Lower leg skin (tissue), 4 donors: ENCODE results near the gene F2RL1. TPM values are rescaled to one million over a fixed set of nuclear protein-coding genes. Genes with fewer than 3 reads are reported as not detected.

Source experiments
- DNase-seq, 2 donors: peaks; one replicate each; pipeline ENCODE4 v3.0.0-alpha.2; 2019; ENCODE audit warnings: low spot score in 2 of 2
- H3K4me3 ChIP-seq: fragments of 200-600 bp; sonication (generic); 2 replicates; pipeline ENCODE4 v1.5.1; 2017; ENCODE audit warnings: mild to moderate bottlenecking, low read depth; ENCODE audit not compliant: poor library complexity, severe bottlenecking
- CTCF ChIP-seq, 3 donors: fragments of 450-650 bp; IDR thresholded peaks; one replicate each; pipeline ENCODE4 v1.5.1; 2016; ENCODE audit warnings: antibody characterized with exemption in 3 of 3, mild to moderate bottlenecking in 3 of 3, moderate library complexity in 2 of 3
- POLR2A ChIP-seq, 2 donors: fragments of 450-650 bp; IDR thresholded peaks; one replicate each; pipeline ENCODE4 v1.6.1; 2016 to 2017; ENCODE audit warnings: antibody characterized with exemption in 2 of 2, mild to moderate bottlenecking in 1 of 2, moderate library complexity in 1 of 2
- WGBS, 2 donors: methylation state at CpG; one replicate each; pipeline ENCODE4 v1.1.5; 2018; 5-methylcytosine and 5-hydroxymethylcytosine counted together
- intact Hi-C: fragments of 100-400 bp; cut with DNase I; formaldehyde crosslinking; loops from one replicate; pipeline ENCODE4 v1.15.0; 2023; ENCODE audit warnings: low total_unique reads
- total RNA-seq, 4 donors: library from RNA; depleted of rRNA; stranded (reverse); fragments of >200 nt; gene quantifications; one replicate each; pipeline ENCODE4 v1.1.0, GENCODE V29; 2016

The F2RL1 gene
- total RNA-seq, 4 donors from 2014 or later, result 58.1 to 87.1 (median 66.3) TPM

GRCh38 chr5:76801159-76801802, 17.5 kb upstream of the F2RL1 start:
- TF ChIP-seq POLR2A (IDR thresholded peaks at IDR 0.05) (no peak), CTCF (IDR thresholded peaks at IDR 0.05) (no peak)
- WGBS, 2 donors, result 42 to 45% methylated on average over 4 of the region's 4 CpGs
- H3K4me3 ChIP-seq, result no peak overlapping the region
- intact Hi-C loops, result no loop called here
- DNase-seq, result no peak

- 76 to 86% methylated on average over 3 of the region's 3 CpGs for whole genome bisulfite sequencing, 2 donors
- no peak for DNase-seq
- no peak overlapping the region for H3K4me3 ChIP-seq
- TF ChIP-seq CTCF (IDR thresholded peaks at IDR 0.05) (no peak), POLR2A (IDR thresholded peaks at IDR 0.05) (no peak)
- intact Hi-C loops, result no loop called here
These were observed 17.0 kb upstream of the F2RL1 start for GRCh38 chr5:76801803-76802195.

GRCh38 chr5:76804266-76804665, 14.6 kb upstream of the F2RL1 start:
- DNase-seq, result no peak
- no peak for TF ChIP-seq CTCF (IDR thresholded peaks at IDR 0.05)
- no peak overlapping the region for H3K4me3 ChIP-seq
- intact Hi-C loops, result no loop called here
- WGBS, 2 donors, result 90 to 92% methylated on average over 7 to 8 of the region's 8 CpGs

- 51 to 61% methylated on average over 7 of the region's 7 CpGs for WGBS, 2 donors
- H3K4me3 ChIP-seq, result no peak overlapping the region
- DNase-seq, result no peak
- intact Hi-C loops, result no loop called here
- TF ChIP-seq CTCF (IDR thresholded peaks at IDR 0.05), result no peak
- TF ChIP-seq POLR2A (IDR thresholded peaks at IDR 0.05), result no peak
These were observed 12.9 kb upstream of the F2RL1 start for GRCh38 chr5:76805821-76806505.

- intact Hi-C loops, result no loop called here
- DNase-seq, result no peak
- no peak for TF ChIP-seq CTCF (IDR thresholded peaks at IDR 0.05)
- 58 to 62% methylated on average over 3 of the region's 3 CpGs for WGBS, 2 donors
- H3K4me3 ChIP-seq, result no peak overlapping the region
These were observed 11.5 kb upstream of the F2RL1 start for GRCh38 chr5:76807296-76807695.
